ENCODE data around the gene PPP2R2B.

Gene PPP2R2B

GRCh38 chr5:146725025-146725424 lies 153.5 kb downstream of the PPP2R2B start:
- no peak for TF ChIP-seq CTCF (IDR thresholded peaks at IDR 0.05; ENCODE audit: low read length, missing control alignments)
- H3K4me3 ChIP-seq (replicated peaks; ENCODE audit: low read depth, low read length): no peak overlapping the region
- peak; percentile 23 for DNase-seq (ENCODE audit: low read depth)

- DNase-seq (ENCODE audit: low read depth): peak; percentile 65
- TF ChIP-seq CTCF (IDR thresholded peaks at IDR 0.05; ENCODE audit: low read length, missing control alignments): no peak
- no peak overlapping the region for H3K4me3 ChIP-seq (replicated peaks; ENCODE audit: low read depth, low read length)
Measured at GRCh38 chr5:146722361-146722779, 156.2 kb downstream of the PPP2R2B start.

- DNase-seq (ENCODE audit: low read depth): no peak
- TF ChIP-seq CTCF (IDR thresholded peaks at IDR 0.05; ENCODE audit: low read length, missing control alignments): no peak
- no peak overlapping the region for H3K4me3 ChIP-seq (replicated peaks; ENCODE audit: low read depth, low read length)
Measured at GRCh38 chr5:146721073-146721815, 157.3 kb downstream of the PPP2R2B start.

- no peak for DNase-seq (ENCODE audit: low read depth)
- no peak overlapping the region for H3K4me3 ChIP-seq (replicated peaks; ENCODE audit: low read depth, low read length)
- TF ChIP-seq CTCF (IDR thresholded peaks at IDR 0.05; ENCODE audit: low read length, missing control alignments): no peak
Measured at GRCh38 chr5:146720107-146720506, 158.4 kb downstream of the PPP2R2B start.

GRCh38 chr5:146719179-146719578 lies 159.4 kb downstream of the PPP2R2B start:
- TF ChIP-seq CTCF (IDR thresholded peaks at IDR 0.05; ENCODE audit: low read length, missing control alignments): no peak
- H3K4me3 ChIP-seq (replicated peaks; ENCODE audit: low read depth, low read length): no peak overlapping the region
- no peak for DNase-seq (ENCODE audit: low read depth)

- no peak overlapping the region for H3K4me3 ChIP-seq (replicated peaks; ENCODE audit: low read depth, low read length)
- no peak for TF ChIP-seq CTCF (IDR thresholded peaks at IDR 0.05; ENCODE audit: low read length, missing control alignments)
- DNase-seq (ENCODE audit: low read depth): no peak
Measured at GRCh38 chr5:146718609-146719008, 159.9 kb downstream of the PPP2R2B start.

- no peak for TF ChIP-seq CTCF (IDR thresholded peaks at IDR 0.05; ENCODE audit: low read length, missing control alignments)
- peak; percentile 49 for DNase-seq (ENCODE audit: low read depth)
- H3K4me3 ChIP-seq (replicated peaks; ENCODE audit: low read depth, low read length): no peak overlapping the region
Measured at GRCh38 chr5:146717951-146718350, 160.6 kb downstream of the PPP2R2B start.

Data from fibroblast of pulmonary artery (primary cell).